ENCODE results near the gene SHB. TPM values are rescaled to one million over a fixed set of nuclear protein-coding genes. Genes with fewer than 3 reads are reported as not detected.

The SHB gene
- total RNA-seq, 2 experiments from 2014 or later: 0.41 to 1.0 TPM

GRCh38 chr9:37997636-37998374, 71.2 kb downstream of the SHB start:
- BruUV-seq (replicated peaks): no TSS peak

DNA sequence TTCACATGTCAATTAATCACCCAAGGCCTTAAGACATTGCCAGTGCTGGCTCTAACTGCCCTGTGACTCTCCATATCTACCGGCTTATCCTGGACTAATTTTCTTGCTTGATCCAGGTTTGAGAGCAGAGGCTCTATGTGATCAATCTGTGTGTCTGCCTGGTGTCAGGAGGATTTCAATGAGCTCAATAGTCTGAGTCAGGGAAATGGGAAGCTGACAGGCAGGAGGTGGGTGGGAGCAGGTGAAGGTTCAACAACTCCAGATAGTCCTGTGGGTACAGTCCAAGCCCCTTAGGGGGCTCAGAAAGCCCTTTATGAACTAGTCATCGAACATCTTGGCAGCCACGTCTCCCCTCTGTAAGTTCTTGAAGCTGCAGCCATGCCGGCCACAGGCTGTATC, 72.2 kb downstream of the SHB start:
- ChIA-PET POLR2A (interaction anchor here (0.6 kb wide), 1 partner anchor 31 kb away, joined by 3 read pairs; no protein-coding TSS in a partner anchor), CTCF (ENCODE audit: unreplicated experiment) (no interaction called here)
- no peak overlapping the region for H2AFZ ChIP-seq (ENCODE audit: low read length)
- TF ChIP-seq, protein P1, sequence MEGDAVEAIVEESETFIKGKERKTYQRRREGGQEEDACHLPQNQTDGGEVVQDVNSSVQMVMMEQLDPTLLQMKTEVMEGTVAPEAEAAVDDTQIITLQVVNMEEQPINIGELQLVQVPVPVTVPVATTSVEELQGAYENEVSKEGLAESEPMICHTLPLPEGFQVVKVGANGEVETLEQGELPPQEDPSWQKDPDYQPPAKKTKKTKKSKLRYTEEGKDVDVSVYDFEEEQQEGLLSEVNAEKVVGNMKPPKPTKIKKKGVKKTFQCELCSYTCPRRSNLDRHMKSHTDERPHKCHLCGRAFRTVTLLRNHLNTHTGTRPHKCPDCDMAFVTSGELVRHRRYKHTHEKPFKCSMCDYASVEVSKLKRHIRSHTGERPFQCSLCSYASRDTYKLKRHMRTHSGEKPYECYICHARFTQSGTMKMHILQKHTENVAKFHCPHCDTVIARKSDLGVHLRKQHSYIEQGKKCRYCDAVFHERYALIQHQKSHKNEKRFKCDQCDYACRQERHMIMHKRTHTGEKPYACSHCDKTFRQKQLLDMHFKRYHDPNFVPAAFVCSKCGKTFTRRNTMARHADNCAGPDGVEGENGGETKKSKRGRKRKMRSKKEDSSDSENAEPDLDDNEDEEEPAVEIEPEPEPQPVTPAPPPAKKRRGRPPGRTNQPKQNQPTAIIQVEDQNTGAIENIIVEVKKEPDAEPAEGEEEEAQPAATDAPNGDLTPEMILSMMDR (conservative IDR thresholded peaks at IDR 0.05; ENCODE audit: low read length): no peak
- no peak for TF ChIP-seq EZH2phosphoT487 (IDR thresholded peaks at IDR 0.05; ENCODE audit: borderline replicate concordance, low read depth, low read length)
- no peaks in the 10 kb centered on the region for H3K79me2 ChIP-seq (ENCODE audit: insufficient read depth, low read depth, low read length)
- no peaks in the 10 kb centered on the region for H4K20me1 ChIP-seq (ENCODE audit: insufficient read depth, low read length)
- no peak for DNase-seq (ENCODE audit: low spot score)
- no peaks in the 10 kb centered on the region for H3K9me2 ChIP-seq (ENCODE audit: insufficient read depth, low read length)
- H3K4me1 ChIP-seq (ENCODE audit: insufficient read depth, low read length, poor library complexity, severe bottlenecking): no peaks in the 10 kb centered on the region
- H3K9me3 ChIP-seq (ENCODE audit: low read length): no peaks in the 10 kb centered on the region
- H3K36me3 ChIP-seq (ENCODE audit: insufficient read depth, low read length): no peaks in the 10 kb centered on the region
- H3K4me2 ChIP-seq (ENCODE audit: low read length): no peak overlapping the region
- intact Hi-C loops (cut with micrococcal nuclease; ENCODE audit: unreplicated experiment): no loop called here
- H3K4me3 ChIP-seq (ENCODE audit: low read depth, low read length, poor library complexity, severe bottlenecking): no peak overlapping the region
- BruUV-seq (replicated peaks): no TSS peak
- H3K27ac ChIP-seq (ENCODE audit: low read depth, low read length, poor library complexity, severe bottlenecking): no peak overlapping the region

More at GRCh38 chr9:37997636-37998374, 71.2 kb downstream of the SHB start:
- H3K27ac ChIP-seq (ENCODE audit: low read depth, low read length, poor library complexity, severe bottlenecking): no peak overlapping the region
- no peaks in the 10 kb centered on the region for H3K9me2 ChIP-seq (ENCODE audit: insufficient read depth, low read length)
- H3K4me3 ChIP-seq (ENCODE audit: low read depth, low read length, poor library complexity, severe bottlenecking): no peak overlapping the region
- CTCF ChIA-PET (ENCODE audit: unreplicated experiment): no interaction called here
- H3K9me3 ChIP-seq (ENCODE audit: low read length): no peaks in the 10 kb centered on the region
- H3K79me2 ChIP-seq (ENCODE audit: insufficient read depth, low read depth, low read length): no peaks in the 10 kb centered on the region
- H3K4me1 ChIP-seq (ENCODE audit: insufficient read depth, low read length, poor library complexity, severe bottlenecking): no peaks in the 10 kb centered on the region
- no peaks in the 10 kb centered on the region for H4K20me1 ChIP-seq (ENCODE audit: insufficient read depth, low read length)
- no peak overlapping the region for H3K4me2 ChIP-seq (ENCODE audit: low read length)
- no peaks in the 10 kb centered on the region for H3K36me3 ChIP-seq (ENCODE audit: insufficient read depth, low read length)
- intact Hi-C loops (cut with micrococcal nuclease; ENCODE audit: unreplicated experiment): no loop called here
- POLR2A ChIA-PET: no interaction called here
- DNase-seq (ENCODE audit: low spot score): no peak
- TF ChIP-seq, protein P1 (conservative IDR thresholded peaks at IDR 0.05; ENCODE audit: low read length): no peak
- no peak for TF ChIP-seq EZH2phosphoT487 (IDR thresholded peaks at IDR 0.05; ENCODE audit: borderline replicate concordance, low read depth, low read length)
- H2AFZ ChIP-seq (ENCODE audit: low read length): no peak overlapping the region
